AG04450 (cell line): Measurements from ENCODE around the gene KIAA1217. TPM values are rescaled to one million over a fixed set of nuclear protein-coding genes. Genes with fewer than 3 reads are reported as not detected.

ENCODE experiments used
- CTCF ChIA-PET: fragments of 300-600, 350-600 bp; formaldehyde crosslinking; extraction: SDS; loops from one replicate; lab custom pipeline; 2022; ENCODE audit warnings: antibody characterized with exemption, inconsistent platforms; lab: Charles Lee
- POLR2A ChIA-PET: fragments of 350-600 bp; formaldehyde crosslinking; extraction: SDS; loops from one replicate; lab custom pipeline; 2021; ENCODE audit warnings: antibody characterized with exemption, inconsistent platforms; lab: Yijun Ruan, JAX
- DNase-seq: peaks from one replicate; pipeline ENCODE4 v3.0.0-alpha.2; 2011; ENCODE audit warnings: low read depth, low spot score
- H3K27ac ChIP-seq: one replicate; pipeline ENCODE4 v1.5.1; 2012; ENCODE audit warnings: low read depth, low read length, control low read depth
- H3K27me3 ChIP-seq: one replicate; pipeline ENCODE4 v1.6.0; 2012; ENCODE audit warnings: low read length; ENCODE audit not compliant: control insufficient read depth, insufficient read depth
- H3K4me3 ChIP-seq: 2 replicates; pipeline ENCODE4 v1.5.1; 2011; ENCODE audit warnings: mild to moderate bottlenecking, low read depth, low read length, control low read depth
- H3K9me3 ChIP-seq: 2 replicates; pipeline ENCODE4 v1.5.1; 2012; ENCODE audit warnings: low read length; ENCODE audit not compliant: control insufficient read depth, insufficient read depth
- CTCF ChIP-seq: IDR thresholded peaks from 2 replicates; pipeline ENCODE4 v1.5.1; 2011; ENCODE audit warnings: low read depth, low read length, control low read depth, inconsistent platforms
- polyA plus RNA-seq: library from polyadenylated mRNA; depleted of rRNA; stranded (reverse); fragments of >200 nt; gene quantifications from 2 replicates; pipeline ENCODE4 v1.2.3, GENCODE V29; 2011

Gene KIAA1217
- polyA plus RNA-seq, 1 experiment: 5.4 TPM

GRCh38 chr10:24494236-24494635 lies 285.3 kb downstream of the KIAA1217 start:
- ChIA-PET POLR2A (no interaction called here), CTCF (interaction anchor here (1.4 kb wide), 1 partner anchor 24 kb away, joined by 4 read pairs; no protein-coding TSS in a partner anchor)
- Histone ChIP-seq H3K4me3 (no peak overlapping the region), H3K9me3 (no peaks in the 10 kb centered on the region), H3K27ac (no peak overlapping the region), H3K27me3 (no peaks in the 10 kb centered on the region)
- no peak for TF ChIP-seq CTCF
- DNase-seq: no peak

- ChIA-PET POLR2A (no interaction called here), CTCF (no interaction called here)
- H3K27me3 ChIP-seq: no peaks in the 10 kb centered on the region
- DNase-seq: no peak
- no peak overlapping the region for H3K4me3 ChIP-seq
- H3K27ac ChIP-seq: no peak overlapping the region
- no peaks in the 10 kb centered on the region for H3K9me3 ChIP-seq
- TF ChIP-seq CTCF: no peak
Measured at GRCh38 chr10:24494777-24495176, 285.8 kb downstream of the KIAA1217 start.

GRCh38 chr10:24495666-24496460 lies 286.9 kb downstream of the KIAA1217 start:
- CTCF ChIA-PET: no interaction called here
- no peak overlapping the region for H3K4me3 ChIP-seq
- H3K27ac ChIP-seq: no peak overlapping the region
- no peaks in the 10 kb centered on the region for H3K9me3 ChIP-seq
- no peak for DNase-seq
- TF ChIP-seq CTCF: no peak
- POLR2A ChIA-PET: no interaction called here
- no peaks in the 10 kb centered on the region for H3K27me3 ChIP-seq

GRCh38 chr10:24496906-24497305 lies 288.0 kb downstream of the KIAA1217 start:
- no peak overlapping the region for H3K27ac ChIP-seq
- no peak overlapping the region for H3K4me3 ChIP-seq
- no peaks in the 10 kb centered on the region for H3K9me3 ChIP-seq
- DNase-seq: no peak
- H3K27me3 ChIP-seq: no peaks in the 10 kb centered on the region
- ChIA-PET POLR2A (no interaction called here), CTCF (interaction anchor here (1.0 kb wide), 1 partner anchor 22 kb away, joined by 3 read pairs; no protein-coding TSS in a partner anchor)
- TF ChIP-seq CTCF: no peak

- DNase-seq: no peak
- no peak for TF ChIP-seq CTCF
- H3K4me3 ChIP-seq: no peak overlapping the region
- ChIA-PET CTCF (interaction anchor here (0.6 to 12.0 kb wide), 8 partner anchors 9 to 506 kb away, joined by 3 to 175 read pairs (median 4); no protein-coding TSS in a partner anchor), POLR2A (interaction anchor here (0.6 kb wide), 1 partner anchor 142 kb away, joined by 3 read pairs; no protein-coding TSS in a partner anchor)
- H3K9me3 ChIP-seq: no peaks in the 10 kb centered on the region
- H3K27me3 ChIP-seq: no peaks in the 10 kb centered on the region
- no peak overlapping the region for H3K27ac ChIP-seq
Measured at GRCh38 chr10:24501056-24501711, 292.2 kb downstream of the KIAA1217 start.
